HepG2 (cell line): Measurements from ENCODE around the gene ANKRD39. TPM values are rescaled to one million over a fixed set of nuclear protein-coding genes. Genes with fewer than 3 reads are reported as not detected.

ENCODE experiments used
- ATAD3A ChIP-seq: sonication (generic); formaldehyde crosslinking; IDR thresholded peaks from 2 replicates; pipeline ENCODE4 v1.4.0; 2020; ENCODE audit warnings: missing genetic modification reagents
- ETV5 ChIP-seq: IDR thresholded peaks from 2 replicates; pipeline ENCODE4 v1.6.1; 2018; ENCODE audit warnings: missing biosample characterization, missing genetic modification reagents, inconsistent platforms, borderline replicate concordance
- FOXK2 ChIP-seq: fragments of 450-650 bp; IDR thresholded peaks from 2 replicates; pipeline ENCODE4 v1.6.1; 2016
- IKZF4 ChIP-seq: sonication (generic); formaldehyde crosslinking; IDR thresholded peaks from 2 replicates; pipeline ENCODE4 v1.5.1; 2020; ENCODE audit warnings: borderline replicate concordance, mild to moderate bottlenecking, low read depth, missing genetic modification reagents; ENCODE audit errors: not compliant biosample characterization
- KLF16 ChIP-seq, 2 experiments: sonication (generic) in 1 of 2; formaldehyde crosslinking in 1 of 2; IDR thresholded peaks; 2 replicates each; pipeline versions ENCODE4 v1.6.1 to v1.8.0; 2016 to 2023; ENCODE audit warnings: missing genetic modification reagents in 2 of 2, missing compliant biosample characterization in 1 of 2
- KLF6 ChIP-seq: IDR thresholded peaks from 2 replicates; pipeline ENCODE4 v1.8.0; 2016; ENCODE audit warnings: missing biosample characterization, missing genetic modification reagents
- PCBP2 ChIP-seq: fragments of 200-400 bp; formaldehyde crosslinking; optimal IDR thresholded peaks from 2 replicates; pipeline ENCODE3; 2018; ENCODE audit warnings: low read length, low read depth; ENCODE audit not compliant: poor library complexity, severe bottlenecking
- RNF2 ChIP-seq: fragments of 450-650 bp; conservative IDR thresholded peaks from 2 replicates; pipeline ENCODE4 v1.6.1; 2016; ENCODE audit warnings: low read depth
- SCMH1 ChIP-seq: sonication (generic); formaldehyde crosslinking; IDR thresholded peaks from 2 replicates; pipeline ENCODE4 v1.9.0; 2021; ENCODE audit warnings: missing genetic modification reagents, mild to moderate bottlenecking, borderline replicate concordance
- SMAD1 ChIP-seq: sonication (generic); formaldehyde crosslinking; IDR thresholded peaks from 2 replicates; pipeline ENCODE4 v1.4.0; 2020; ENCODE audit warnings: missing genetic modification reagents, low read depth, mild to moderate bottlenecking, borderline replicate concordance
- SMARCE1 ChIP-seq: fragments of 450-650 bp; IDR thresholded peaks from 2 replicates; pipeline ENCODE4 v1.6.1; 2017; ENCODE audit warnings: borderline replicate concordance
- TBP ChIP-seq: sonication (generic); formaldehyde crosslinking; IDR thresholded peaks from 2 replicates; pipeline ENCODE4 v1.5.0; 2020; ENCODE audit warnings: missing genetic modification reagents
- ZMYM3 ChIP-seq: sonication (generic); formaldehyde crosslinking; IDR thresholded peaks from 2 replicates; pipeline ENCODE4 v1.5.1; 2020; ENCODE audit warnings: mild to moderate bottlenecking, missing genetic modification reagents
- ZNF678 ChIP-seq: sonication (generic); formaldehyde crosslinking; IDR thresholded peaks from 2 replicates; pipeline ENCODE4 v1.4.0; 2020; ENCODE audit warnings: mild to moderate bottlenecking, missing genetic modification reagents
- ZNF879 ChIP-seq: sonication (generic); formaldehyde crosslinking; IDR thresholded peaks from 2 replicates; pipeline ENCODE4 v1.8.1; 2023; ENCODE audit warnings: missing genetic modification reagents
- ZNF891 ChIP-seq: sonication (generic); formaldehyde crosslinking; IDR thresholded peaks from 2 replicates; pipeline ENCODE4 v1.5.0; 2020; ENCODE audit warnings: mild to moderate bottlenecking, missing genetic modification reagents
- ZSCAN22 ChIP-seq: sonication (generic); formaldehyde crosslinking; IDR thresholded peaks from 2 replicates; pipeline ENCODE4 v1.4.0; 2020; ENCODE audit warnings: mild to moderate bottlenecking, missing genetic modification reagents
- polyA plus RNA-seq, 8 experiments: library from polyadenylated mRNA; depleted of rRNA in 3 of 8; stranded (reverse) in 7 of 8; unstranded in 1 of 8; fragments of >200 nt; fragmentation: Illumina TruSeq in 4 of 8; extraction: Trizol in 4 of 8; gene quantifications; 2 replicates each; pipeline versions ENCODE4 v1.2.1 to v1.2.3, GENCODE V29; 2011 to 2016; ENCODE audit warnings: low read depth in 4 of 8, missing spikeins in 1 of 8, mixed read lengths in 1 of 8; ENCODE audit not compliant: insufficient read depth in 1 of 8
- total RNA-seq, 5 experiments: library from RNA; depleted of rRNA; stranded (reverse); fragments of >200 nt; fragmentation: Illumina TruSeq; extraction: Trizol; gene quantifications; 2 replicates each; pipeline ENCODE4 v1.2.3, GENCODE V29; 2016; ENCODE audit warnings: low read depth in 1 of 5
- TF ChIP-seq, protein P1 (sequence below): sonication (generic); formaldehyde crosslinking; IDR thresholded peaks from 2 replicates; pipeline ENCODE4 v1.9.0; 2021; ENCODE audit warnings: missing genetic modification reagents, borderline replicate concordance
- TF ChIP-seq, protein P2 (sequence below): sonication (generic); formaldehyde crosslinking; IDR thresholded peaks from 2 replicates; pipeline ENCODE4 v1.4.0; 2020; ENCODE audit warnings: missing genetic modification reagents, mild to moderate bottlenecking, borderline replicate concordance
- TF ChIP-seq, protein P3 (sequence below): sonication (generic); formaldehyde crosslinking; IDR thresholded peaks from 2 replicates; pipeline ENCODE4 v1.4.0; 2020; ENCODE audit warnings: mild to moderate bottlenecking, missing genetic modification reagents
- TF ChIP-seq, protein P4 (sequence below): sonication (generic); formaldehyde crosslinking; IDR thresholded peaks from 2 replicates; pipeline ENCODE4 v1.4.0; 2020; ENCODE audit warnings: missing genetic modification reagents, low read depth, mild to moderate bottlenecking, borderline replicate concordance
- TF ChIP-seq, protein P5 (sequence below): sonication (generic); formaldehyde crosslinking; IDR thresholded peaks from 2 replicates; pipeline ENCODE4 v1.4.0; 2020; ENCODE audit warnings: mild to moderate bottlenecking, low read depth, missing genetic modification reagents

ANKRD39 gene
- total and polyA plus RNA-seq, 2 of the 13 experiments (the other 11 are each of a cell fraction or from before 2014, with no cell fraction given), result 23.2 to 24.8 TPM

DNA sequence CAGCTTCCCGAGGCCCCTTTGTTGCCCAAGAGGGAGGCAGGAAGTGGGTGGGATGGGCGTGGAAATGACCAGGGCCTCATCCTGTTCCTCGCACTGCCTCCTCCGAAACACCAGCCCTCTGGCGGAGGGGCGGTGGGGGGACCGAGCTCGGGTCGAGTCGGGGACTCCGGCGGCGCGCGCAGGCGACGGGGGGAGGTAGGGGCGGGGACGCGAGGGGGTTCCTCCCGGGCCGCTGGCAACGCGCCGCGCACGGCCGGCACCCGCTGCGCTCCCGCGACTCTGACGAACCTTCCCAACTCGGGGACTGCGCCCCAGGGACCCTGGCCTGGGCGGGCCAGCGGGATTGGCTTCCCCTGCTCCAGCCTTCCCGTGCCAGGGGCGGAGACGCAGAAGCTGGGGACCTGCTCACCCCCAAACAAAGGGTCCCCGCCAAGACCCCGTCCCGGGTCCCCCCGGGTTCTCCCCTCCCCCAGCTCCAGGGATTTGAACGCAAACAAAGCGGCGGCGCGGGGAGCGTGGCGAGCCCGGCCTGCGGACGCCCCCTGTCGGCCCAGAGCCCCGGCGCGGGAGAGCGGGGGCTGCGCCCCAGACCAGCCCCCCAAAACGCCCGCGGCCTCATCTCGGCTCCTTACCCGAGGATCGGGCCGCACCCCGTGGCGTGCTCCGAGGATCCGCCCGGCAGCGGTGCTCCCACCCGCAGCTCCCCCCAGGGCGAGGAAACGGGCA is 10.9 kb upstream of the ANKRD39 start (continued):
- TF ChIP-seq KLF16 (CRISPR knock-in tag; IDR thresholded peaks at IDR 0.05) (no peak; a peak in 1 of 4 replicates), ZNF891 (no peak; the same call in 1 of the 2 replicates), ZNF678 (CRISPR knock-in tag) (peak; percentile 77; the same call in 1 of the 2 replicates), KLF6 (CRISPR knock-in tag) (0 out of 2 replicates have a peak, but pooled peaks have one; percentile 64), SMAD1 (CRISPR knock-in tag) (no peak), ZMYM3 (no peak), ZNF879 (CRISPR knock-in tag) (no peak), IKZF4 (CRISPR knock-in tag) (no peak), RNF2 (no peak), ATAD3A (CRISPR knock-in tag) (no peak), PCBP2 (no peak), ETV5 (CRISPR knock-in tag) (peak; percentile 97), TBP (CRISPR knock-in tag) (no peak), SMARCE1 (no peak), ZSCAN22 (CRISPR knock-in tag) (peak; percentile 83; the same call in 1 of the 2 replicates), SCMH1 (no peak), FOXK2 (no peak)
- TF ChIP-seq, protein P1, sequence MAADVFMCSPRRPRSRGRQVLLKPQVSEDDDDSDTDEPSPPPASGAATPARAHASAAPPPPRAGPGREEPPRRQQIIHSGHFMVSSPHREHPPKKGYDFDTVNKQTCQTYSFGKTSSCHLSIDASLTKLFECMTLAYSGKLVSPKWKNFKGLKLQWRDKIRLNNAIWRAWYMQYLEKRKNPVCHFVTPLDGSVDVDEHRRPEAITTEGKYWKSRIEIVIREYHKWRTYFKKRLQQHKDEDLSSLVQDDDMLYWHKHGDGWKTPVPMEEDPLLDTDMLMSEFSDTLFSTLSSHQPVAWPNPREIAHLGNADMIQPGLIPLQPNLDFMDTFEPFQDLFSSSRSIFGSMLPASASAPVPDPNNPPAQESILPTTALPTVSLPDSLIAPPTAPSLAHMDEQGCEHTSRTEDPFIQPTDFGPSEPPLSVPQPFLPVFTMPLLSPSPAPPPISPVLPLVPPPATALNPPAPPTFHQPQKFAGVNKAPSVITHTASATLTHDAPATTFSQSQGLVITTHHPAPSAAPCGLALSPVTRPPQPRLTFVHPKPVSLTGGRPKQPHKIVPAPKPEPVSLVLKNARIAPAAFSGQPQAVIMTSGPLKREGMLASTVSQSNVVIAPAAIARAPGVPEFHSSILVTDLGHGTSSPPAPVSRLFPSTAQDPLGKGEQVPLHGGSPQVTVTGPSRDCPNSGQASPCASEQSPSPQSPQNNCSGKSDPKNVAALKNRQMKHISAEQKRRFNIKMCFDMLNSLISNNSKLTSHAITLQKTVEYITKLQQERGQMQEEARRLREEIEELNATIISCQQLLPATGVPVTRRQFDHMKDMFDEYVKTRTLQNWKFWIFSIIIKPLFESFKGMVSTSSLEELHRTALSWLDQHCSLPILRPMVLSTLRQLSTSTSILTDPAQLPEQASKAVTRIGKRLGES (CRISPR knock-in tag), result no peak; the same call in 1 of the 2 replicates
- TF ChIP-seq, protein P2, sequence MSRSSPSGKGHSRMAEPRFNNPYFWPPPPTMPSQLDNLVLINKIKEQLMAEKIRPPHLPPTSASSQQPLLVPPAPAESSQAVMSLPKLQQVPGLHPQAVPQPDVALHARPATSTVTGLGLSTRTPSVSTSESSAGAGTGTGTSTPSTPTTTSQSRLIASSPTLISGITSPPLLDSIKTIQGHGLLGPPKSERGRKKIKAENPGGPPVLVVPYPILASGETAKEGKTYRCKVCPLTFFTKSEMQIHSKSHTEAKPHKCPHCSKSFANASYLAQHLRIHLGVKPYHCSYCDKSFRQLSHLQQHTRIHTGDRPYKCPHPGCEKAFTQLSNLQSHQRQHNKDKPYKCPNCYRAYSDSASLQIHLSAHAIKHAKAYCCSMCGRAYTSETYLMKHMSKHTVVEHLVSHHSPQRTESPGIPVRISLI (CRISPR knock-in tag), result peak; percentile 73; the same call in 1 of the 2 replicates
- TF ChIP-seq, protein P3, sequence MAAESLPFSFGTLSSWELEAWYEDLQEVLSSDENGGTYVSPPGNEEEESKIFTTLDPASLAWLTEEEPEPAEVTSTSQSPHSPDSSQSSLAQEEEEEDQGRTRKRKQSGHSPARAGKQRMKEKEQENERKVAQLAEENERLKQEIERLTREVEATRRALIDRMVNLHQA (CRISPR knock-in tag), result no peak
- TF ChIP-seq, protein P4, sequence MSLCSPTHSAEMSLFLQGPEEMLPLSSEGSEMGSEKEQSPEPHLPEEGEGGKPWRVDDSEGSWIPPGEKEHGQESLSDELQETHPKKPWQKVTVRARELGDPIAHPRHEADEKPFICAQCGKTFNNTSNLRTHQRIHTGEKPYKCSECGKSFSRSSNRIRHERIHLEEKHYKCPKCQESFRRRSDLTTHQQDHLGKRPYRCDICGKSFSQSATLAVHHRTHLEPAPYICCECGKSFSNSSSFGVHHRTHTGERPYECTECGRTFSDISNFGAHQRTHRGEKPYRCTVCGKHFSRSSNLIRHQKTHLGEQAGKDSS (CRISPR knock-in tag), result peak; percentile 89
- TF ChIP-seq, protein P5, sequence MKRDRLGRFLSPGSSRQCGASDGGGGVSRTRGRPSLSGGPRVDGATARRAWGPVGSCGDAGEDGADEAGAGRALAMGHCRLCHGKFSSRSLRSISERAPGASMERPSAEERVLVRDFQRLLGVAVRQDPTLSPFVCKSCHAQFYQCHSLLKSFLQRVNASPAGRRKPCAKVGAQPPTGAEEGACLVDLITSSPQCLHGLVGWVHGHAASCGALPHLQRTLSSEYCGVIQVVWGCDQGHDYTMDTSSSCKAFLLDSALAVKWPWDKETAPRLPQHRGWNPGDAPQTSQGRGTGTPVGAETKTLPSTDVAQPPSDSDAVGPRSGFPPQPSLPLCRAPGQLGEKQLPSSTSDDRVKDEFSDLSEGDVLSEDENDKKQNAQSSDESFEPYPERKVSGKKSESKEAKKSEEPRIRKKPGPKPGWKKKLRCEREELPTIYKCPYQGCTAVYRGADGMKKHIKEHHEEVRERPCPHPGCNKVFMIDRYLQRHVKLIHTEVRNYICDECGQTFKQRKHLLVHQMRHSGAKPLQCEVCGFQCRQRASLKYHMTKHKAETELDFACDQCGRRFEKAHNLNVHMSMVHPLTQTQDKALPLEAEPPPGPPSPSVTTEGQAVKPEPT (CRISPR knock-in tag), result peak; percentile 82; the same call in 1 of the 2 replicates
